Tibial nerve (tissue), 4 donors: ENCODE measurements around the gene C6orf15.

Source experiments
- EP300 ChIP-seq, 2 donors: sonication (generic); formaldehyde crosslinking; IDR thresholded peaks; one replicate each; pipeline ENCODE4 v1.6.1; 2017; ENCODE audit warnings: antibody characterized with exemption in 2 of 2, mild to moderate bottlenecking in 1 of 2
- TF ChIP-seq, protein P1 (sequence below), 5 experiments: fragments of 200-600 bp in 3 of 5; fragments of 450-650 bp in 2 of 5; sonication (generic) in 3 of 5; IDR thresholded peaks; one replicate each; pipeline ENCODE4 v1.5.1; 2016 to 2019; ENCODE audit warnings: antibody characterized with exemption in 5 of 5, mild to moderate bottlenecking in 3 of 5, moderate library complexity in 2 of 5

- TF ChIP-seq, protein P1, sequence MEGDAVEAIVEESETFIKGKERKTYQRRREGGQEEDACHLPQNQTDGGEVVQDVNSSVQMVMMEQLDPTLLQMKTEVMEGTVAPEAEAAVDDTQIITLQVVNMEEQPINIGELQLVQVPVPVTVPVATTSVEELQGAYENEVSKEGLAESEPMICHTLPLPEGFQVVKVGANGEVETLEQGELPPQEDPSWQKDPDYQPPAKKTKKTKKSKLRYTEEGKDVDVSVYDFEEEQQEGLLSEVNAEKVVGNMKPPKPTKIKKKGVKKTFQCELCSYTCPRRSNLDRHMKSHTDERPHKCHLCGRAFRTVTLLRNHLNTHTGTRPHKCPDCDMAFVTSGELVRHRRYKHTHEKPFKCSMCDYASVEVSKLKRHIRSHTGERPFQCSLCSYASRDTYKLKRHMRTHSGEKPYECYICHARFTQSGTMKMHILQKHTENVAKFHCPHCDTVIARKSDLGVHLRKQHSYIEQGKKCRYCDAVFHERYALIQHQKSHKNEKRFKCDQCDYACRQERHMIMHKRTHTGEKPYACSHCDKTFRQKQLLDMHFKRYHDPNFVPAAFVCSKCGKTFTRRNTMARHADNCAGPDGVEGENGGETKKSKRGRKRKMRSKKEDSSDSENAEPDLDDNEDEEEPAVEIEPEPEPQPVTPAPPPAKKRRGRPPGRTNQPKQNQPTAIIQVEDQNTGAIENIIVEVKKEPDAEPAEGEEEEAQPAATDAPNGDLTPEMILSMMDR (IDR thresholded peaks at IDR 0.05) = no peak
- TF ChIP-seq EP300 (IDR thresholded peaks at IDR 0.05) = no peak
These were observed 1.4 kb downstream of the C6orf15 start for GRCh38 chr6:31110825-31111582.
